Dendritic cell treated with granulocyte-macrophage colony-stimulating factor and Interleukin-4, amounts not matched to agents 40 ng/mL and 50 ng/mL, for 4 days (primary cell): Measurements from ENCODE around the gene PARD6G.
"Not testable (repeated sequence)": the region's sequence is repeated elsewhere in the genome, so short reads cannot be mapped to it uniquely, and the experiment has no call there.

Experiments used
- H3K27ac Mint-ChIP-seq: one replicate; pipeline ENCODE4 v1.8.0; 2022; ENCODE audit warnings: mild to moderate bottlenecking, mixed read lengths
- H3K27me3 Mint-ChIP-seq: one replicate; pipeline ENCODE4 v1.8.0; 2022; ENCODE audit warnings: mild to moderate bottlenecking, mixed read lengths
- H3K36me3 Mint-ChIP-seq: one replicate; pipeline ENCODE4 v1.8.0; 2022; ENCODE audit warnings: low read depth, mixed read lengths
- H3K4me1 Mint-ChIP-seq: one replicate; pipeline ENCODE4 v1.8.0; 2022; ENCODE audit warnings: low read depth, mixed read lengths
- H3K4me3 Mint-ChIP-seq: one replicate; pipeline ENCODE4 v1.8.0; 2022; ENCODE audit warnings: mild to moderate bottlenecking, moderate library complexity, mixed read lengths
- H3K9me3 Mint-ChIP-seq: one replicate; pipeline ENCODE4 v1.8.0; 2022; ENCODE audit warnings: mixed read lengths
- intact Hi-C: fragments of 100-400 bp; cut with micrococcal nuclease; formaldehyde crosslinking; loops from one replicate; pipeline ENCODE4 v1.15.0; 2022

Gene PARD6G

DNA sequence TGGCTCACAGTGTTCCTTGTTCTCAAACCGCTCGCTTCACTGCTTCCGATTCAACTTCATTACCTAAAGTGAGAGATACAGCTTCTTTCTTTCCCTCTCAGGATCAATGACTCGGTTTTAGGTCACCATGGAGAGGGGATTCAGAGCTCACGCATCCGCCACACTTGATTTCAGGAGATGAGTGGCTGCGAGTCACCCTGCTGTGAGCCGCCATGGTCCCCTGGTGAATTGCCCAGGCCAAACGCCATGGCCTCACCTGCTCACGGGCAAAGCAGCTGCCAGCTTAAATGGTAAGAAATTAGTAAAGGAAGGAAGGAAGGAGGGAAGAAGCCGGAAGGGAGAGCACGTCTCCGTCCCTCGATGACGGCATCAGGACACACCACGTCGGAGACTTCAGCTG, 77.7 kb downstream of the PARD6G start:
- Mint-ChIP-seq H3K36me3 (no peaks in the 10 kb centered on the region), H3K9me3 (peaks cover 10% of the 10 kb centered on the region), H3K27me3 (peaks cover 16% of the 10 kb centered on the region), H3K4me1 (peaks cover 7% of the 10 kb centered on the region), H3K4me3 (no peak overlapping the region), H3K27ac (no peak overlapping the region)
- intact Hi-C loops = no loop called here

DNA sequence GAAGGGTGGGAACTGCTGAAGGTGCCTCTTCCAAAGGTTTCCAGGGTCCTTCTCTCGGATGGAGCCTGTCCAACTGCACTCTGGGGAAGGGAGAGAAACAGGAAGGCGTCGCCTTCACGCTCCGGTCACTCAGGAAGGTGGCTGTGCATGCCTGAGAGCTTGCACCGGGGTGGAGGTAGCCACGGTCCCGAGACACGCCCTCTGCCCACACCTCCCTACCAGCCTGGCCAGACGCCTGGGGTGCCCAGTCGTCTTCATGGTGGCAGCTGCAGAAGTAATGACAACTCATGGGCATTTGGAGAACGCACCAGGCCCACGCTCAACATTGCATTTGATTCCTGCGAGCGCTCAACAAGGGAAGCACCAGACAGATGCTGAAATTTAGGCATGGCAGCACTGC, 78.3 kb downstream of the PARD6G start:
- peaks cover 16% of the 10 kb centered on the region for H3K9me3 Mint-ChIP-seq
- no peak overlapping the region for H3K4me3 Mint-ChIP-seq
- intact Hi-C loops = no loop called here
- H3K27me3 Mint-ChIP-seq = peaks cover 16% of the 10 kb centered on the region
- no peak overlapping the region for H3K27ac Mint-ChIP-seq
- H3K4me1 Mint-ChIP-seq = peaks cover 7% of the 10 kb centered on the region
- H3K36me3 Mint-ChIP-seq = no peaks in the 10 kb centered on the region

GRCh38 chr18:80168346-80168745, 79.0 kb downstream of the PARD6G start:
- Mint-ChIP-seq H3K4me3 (no peak overlapping the region), H3K4me1 (peaks cover 7% of the 10 kb centered on the region), H3K36me3 (no peaks in the 10 kb centered on the region), H3K9me3 (peaks cover 23% of the 10 kb centered on the region), H3K27me3 (peaks cover 16% of the 10 kb centered on the region), H3K27ac (no peak overlapping the region)
- intact Hi-C loops = no loop called here

DNA sequence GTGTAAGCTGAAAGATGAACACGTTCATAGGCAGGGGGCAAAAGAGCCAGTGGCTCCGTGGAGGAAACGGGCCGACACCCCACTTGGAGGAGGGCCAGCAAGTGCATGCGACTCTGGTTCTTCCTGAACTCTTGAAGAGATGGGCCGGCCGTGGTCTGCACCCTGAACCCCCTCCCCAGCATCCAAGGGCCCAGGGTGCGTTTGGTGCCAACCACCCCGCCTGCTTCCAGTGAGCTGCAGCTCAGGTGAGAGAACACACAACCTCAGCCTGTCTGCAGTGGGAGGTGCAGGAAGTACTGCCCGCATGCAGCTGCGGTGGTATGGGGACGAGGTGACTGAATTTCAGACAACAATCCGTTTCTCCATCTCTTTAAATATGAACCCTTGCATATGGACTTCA, 79.4 kb downstream of the PARD6G start:
- no peak overlapping the region for H3K27ac Mint-ChIP-seq
- H3K36me3 Mint-ChIP-seq = no peaks in the 10 kb centered on the region
- H3K27me3 Mint-ChIP-seq = peaks cover 16% of the 10 kb centered on the region
- H3K9me3 Mint-ChIP-seq = peaks cover 26% of the 10 kb centered on the region
- H3K4me3 Mint-ChIP-seq = no peak overlapping the region
- H3K4me1 Mint-ChIP-seq = peaks cover 7% of the 10 kb centered on the region
- intact Hi-C loops = no loop called here

DNA sequence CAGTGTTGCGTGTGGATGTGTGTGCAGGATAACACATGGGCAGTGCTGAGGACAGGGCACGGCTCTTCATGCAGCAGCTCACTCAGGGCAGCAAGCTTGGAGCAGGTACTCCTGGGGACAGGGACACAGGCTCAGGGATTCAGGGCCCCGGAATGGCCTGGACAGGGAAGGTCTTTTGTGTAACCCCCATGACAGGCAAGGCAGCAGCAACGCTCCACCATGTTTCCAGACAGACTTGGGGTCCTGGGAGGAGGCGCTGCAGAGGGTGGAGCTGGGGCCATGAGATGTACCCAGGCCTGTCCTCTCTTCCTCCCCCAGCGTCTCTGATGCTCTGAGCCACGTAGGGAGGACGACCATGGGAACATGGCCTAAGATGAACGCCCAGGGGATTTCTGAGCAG, 80.0 kb downstream of the PARD6G start:
- peaks cover 7% of the 10 kb centered on the region for H3K4me1 Mint-ChIP-seq
- intact Hi-C loops = no loop called here
- H3K27me3 Mint-ChIP-seq = peaks cover 15% of the 10 kb centered on the region
- H3K36me3 Mint-ChIP-seq = peaks cover 5% of the 10 kb centered on the region
- H3K4me3 Mint-ChIP-seq = no peak overlapping the region
- peaks cover 32% of the 10 kb centered on the region for H3K9me3 Mint-ChIP-seq
- H3K27ac Mint-ChIP-seq = no peak overlapping the region

DNA sequence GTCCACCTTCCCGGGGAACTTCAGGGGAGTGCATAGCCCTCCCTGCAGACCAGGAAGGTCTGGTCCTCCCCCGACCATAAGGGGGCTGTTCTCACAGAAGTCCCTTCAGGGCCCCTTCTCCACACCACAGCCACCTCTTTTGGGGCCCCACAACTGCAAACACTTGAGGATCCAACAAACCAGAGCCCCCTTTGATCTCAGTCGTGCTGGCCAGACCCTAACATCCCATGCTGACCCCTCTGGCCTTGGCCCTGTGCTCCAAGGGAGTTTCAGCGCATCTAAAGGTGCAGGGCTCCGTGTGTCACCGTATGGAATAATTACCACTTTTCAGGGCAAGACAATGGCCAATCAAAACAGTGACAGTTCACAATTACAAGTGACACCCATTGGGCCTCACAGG, 80.6 kb downstream of the PARD6G start:
- Mint-ChIP-seq H3K4me3 (no peak overlapping the region), H3K9me3 (peaks cover 34% of the 10 kb centered on the region), H3K4me1 (peaks cover 7% of the 10 kb centered on the region), H3K36me3 (peaks cover 7% of the 10 kb centered on the region), H3K27ac (no peak overlapping the region), H3K27me3 (peaks cover 11% of the 10 kb centered on the region)
- intact Hi-C loops = no loop called here

GRCh38 chr18:80166240-80166639, 81.1 kb downstream of the PARD6G start:
- peaks cover 10% of the 10 kb centered on the region for H3K27me3 Mint-ChIP-seq
- peaks cover 34% of the 10 kb centered on the region for H3K9me3 Mint-ChIP-seq
- no peak overlapping the region for H3K4me3 Mint-ChIP-seq
- intact Hi-C loops = no loop called here
- peaks cover 7% of the 10 kb centered on the region for H3K36me3 Mint-ChIP-seq
- no peak overlapping the region for H3K27ac Mint-ChIP-seq
- H3K4me1 Mint-ChIP-seq = peaks cover 3% of the 10 kb centered on the region

DNA sequence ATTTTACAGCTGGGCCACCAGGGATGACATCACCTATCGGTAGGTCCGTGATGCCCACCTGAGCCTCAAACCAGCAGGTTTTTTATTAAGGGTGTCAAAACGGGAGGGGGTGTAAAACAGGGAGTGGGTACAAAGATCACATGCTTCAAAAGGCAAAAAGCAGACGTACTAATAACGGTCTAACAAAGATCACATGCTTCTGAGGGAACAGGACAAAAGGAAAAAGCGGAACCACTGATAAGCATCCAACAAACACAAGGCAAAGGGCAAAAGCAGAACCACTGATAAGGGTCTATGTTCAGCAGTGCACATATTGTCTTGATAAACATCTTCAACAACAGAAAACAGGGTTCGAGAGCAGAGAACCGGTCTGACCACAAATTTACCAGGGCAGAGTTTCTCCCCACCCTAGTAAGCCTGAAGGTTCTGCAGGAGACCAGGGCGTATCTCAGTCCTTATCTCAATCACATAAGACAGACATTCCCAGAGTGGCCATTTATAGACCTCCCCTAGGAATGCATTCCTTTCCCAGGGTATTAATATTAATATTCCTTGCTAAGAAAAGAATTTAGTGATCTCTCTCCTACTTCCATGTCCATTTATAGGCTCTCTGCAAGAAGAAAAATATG, 82.5 kb downstream of the PARD6G start:
- H3K4me3 Mint-ChIP-seq, intact Hi-C loops, H3K36me3 Mint-ChIP-seq, H3K27ac Mint-ChIP-seq, H3K4me1 Mint-ChIP-seq: not testable (repeated sequence)
- H3K9me3 Mint-ChIP-seq = peaks cover 34% of the 10 kb centered on the region
- peaks cover 17% of the 10 kb centered on the region for H3K27me3 Mint-ChIP-seq

GRCh38 chr18:80163183-80163582, 84.1 kb downstream of the PARD6G start:
- peaks cover 24% of the 10 kb centered on the region for H3K27me3 Mint-ChIP-seq
- intact Hi-C loops = no loop called here
- peaks cover 7% of the 10 kb centered on the region for H3K36me3 Mint-ChIP-seq
- H3K4me1 Mint-ChIP-seq = no peaks in the 10 kb centered on the region
- peaks cover 34% of the 10 kb centered on the region for H3K9me3 Mint-ChIP-seq
- no peak overlapping the region for H3K4me3 Mint-ChIP-seq
- no peak overlapping the region for H3K27ac Mint-ChIP-seq

GRCh38 chr18:80161781-80162417, 85.4 kb downstream of the PARD6G start:
- peaks cover 24% of the 10 kb centered on the region for H3K27me3 Mint-ChIP-seq
- intact Hi-C loops = no loop called here
- no peak overlapping the region for H3K4me3 Mint-ChIP-seq
- H3K36me3 Mint-ChIP-seq = peaks cover 7% of the 10 kb centered on the region
- peaks cover 34% of the 10 kb centered on the region for H3K9me3 Mint-ChIP-seq
- no peak overlapping the region for H3K27ac Mint-ChIP-seq
- no peaks in the 10 kb centered on the region for H3K4me1 Mint-ChIP-seq

GRCh38 chr18:80159713-80160636, 87.3 kb downstream of the PARD6G start:
- peak overlapping the region; percentile 62 for H3K4me3 Mint-ChIP-seq
- H3K4me1 Mint-ChIP-seq = no peaks in the 10 kb centered on the region
- intact Hi-C loops = loop anchor here (5.0 kb wide), 1 partner anchor 783 kb away; no protein-coding TSS in a partner anchor
- peaks cover 24% of the 10 kb centered on the region for H3K27me3 Mint-ChIP-seq
- H3K36me3 Mint-ChIP-seq = peaks cover 7% of the 10 kb centered on the region
- peaks cover 28% of the 10 kb centered on the region for H3K9me3 Mint-ChIP-seq
- no peak overlapping the region for H3K27ac Mint-ChIP-seq

DNA sequence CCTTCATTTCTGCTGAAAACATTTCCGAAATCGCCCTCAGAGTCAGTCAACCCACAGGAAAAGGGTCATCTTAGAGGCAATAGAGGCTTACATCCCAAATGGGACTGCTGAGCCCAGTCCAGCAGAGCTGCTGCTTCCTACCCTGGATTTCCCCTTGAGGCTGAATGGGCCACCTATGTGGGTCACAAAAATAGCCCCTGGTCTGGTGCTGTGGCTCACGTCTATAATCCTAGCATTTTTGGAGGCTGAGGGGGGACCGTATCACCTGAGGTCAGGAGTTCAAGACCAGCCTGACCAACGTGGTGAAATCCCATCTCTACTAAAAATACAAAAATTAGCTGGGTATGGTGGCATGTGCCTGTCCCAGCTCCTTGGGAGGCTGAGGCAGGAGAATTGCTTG, 88.9 kb downstream of the PARD6G start:
- Mint-ChIP-seq H3K4me3 (no peak overlapping the region), H3K27ac (no peak overlapping the region), H3K9me3 (peaks cover 12% of the 10 kb centered on the region), H3K36me3 (peaks cover 7% of the 10 kb centered on the region), H3K4me1 (no peaks in the 10 kb centered on the region), H3K27me3 (peaks cover 24% of the 10 kb centered on the region)
- intact Hi-C loops = loop anchor here (5.0 kb wide), 1 partner anchor 781 kb away; no protein-coding TSS in a partner anchor

GRCh38 chr18:80157708-80158343, 89.5 kb downstream of the PARD6G start:
- intact Hi-C loops = loop anchor here (5.0 kb wide), 1 partner anchor 781 kb away; no protein-coding TSS in a partner anchor
- H3K36me3 Mint-ChIP-seq = peaks cover 7% of the 10 kb centered on the region
- no peak overlapping the region for H3K27ac Mint-ChIP-seq
- peaks cover 7% of the 10 kb centered on the region for H3K9me3 Mint-ChIP-seq
- H3K4me1 Mint-ChIP-seq = no peaks in the 10 kb centered on the region
- H3K27me3 Mint-ChIP-seq = peaks cover 24% of the 10 kb centered on the region
- no peak overlapping the region for H3K4me3 Mint-ChIP-seq
